RPMI7951 (cell line): Measurements from ENCODE around the gene IRAK3. TPM values are rescaled to one million over a fixed set of nuclear protein-coding genes. Genes with fewer than 3 reads are reported as not detected.
"Not testable (repeated sequence)": the region's sequence is repeated elsewhere in the genome, so short reads cannot be mapped to it uniquely, and the experiment has no call there.

Experiments used
- DNase-seq: peaks from one replicate; pipeline ENCODE4 v3.0.0-alpha.2; 2012; ENCODE audit warnings: low read depth
- total RNA-seq: library from RNA; depleted of rRNA; stranded (reverse); fragments of >200 nt; shearing (Covaris generic); gene quantifications from 2 replicates; pipeline ENCODE4 v1.2.3, GENCODE V29; 2014

IRAK3 gene
- total RNA-seq, 1 experiment from 2014 or later, result 4.8 TPM

GRCh38 chr12:66169221-66170170 lies 19.5 kb upstream of the IRAK3 start, which contains the start of gene TMBIM4:
TSS of gene TMBIM4 (minus strand) at chr12:66169996. CDS start at chr12:66169951, 45 bp downstream.
- DNase-seq, result peak; percentile 89

DNA sequence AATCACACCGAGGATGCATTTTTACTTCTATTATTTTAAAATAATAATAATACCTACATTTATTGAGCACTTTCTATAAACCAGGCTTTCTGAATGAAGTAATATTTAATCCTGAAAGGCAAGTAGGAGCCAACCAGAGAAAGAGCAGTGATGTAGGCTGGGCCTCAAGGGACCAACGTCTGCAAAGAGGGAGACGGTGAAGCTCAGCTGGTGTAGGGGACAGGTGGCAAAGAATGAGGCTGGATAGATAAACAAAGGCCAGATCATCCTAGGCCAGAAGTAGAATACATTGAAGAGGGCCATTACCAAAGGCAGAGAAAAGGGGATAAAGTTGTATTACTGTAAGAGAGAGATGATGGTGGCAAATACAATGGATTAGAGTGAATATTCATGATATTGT lies 18.4 kb upstream of the IRAK3 start:
- DNase-seq, result no peak

DNA sequence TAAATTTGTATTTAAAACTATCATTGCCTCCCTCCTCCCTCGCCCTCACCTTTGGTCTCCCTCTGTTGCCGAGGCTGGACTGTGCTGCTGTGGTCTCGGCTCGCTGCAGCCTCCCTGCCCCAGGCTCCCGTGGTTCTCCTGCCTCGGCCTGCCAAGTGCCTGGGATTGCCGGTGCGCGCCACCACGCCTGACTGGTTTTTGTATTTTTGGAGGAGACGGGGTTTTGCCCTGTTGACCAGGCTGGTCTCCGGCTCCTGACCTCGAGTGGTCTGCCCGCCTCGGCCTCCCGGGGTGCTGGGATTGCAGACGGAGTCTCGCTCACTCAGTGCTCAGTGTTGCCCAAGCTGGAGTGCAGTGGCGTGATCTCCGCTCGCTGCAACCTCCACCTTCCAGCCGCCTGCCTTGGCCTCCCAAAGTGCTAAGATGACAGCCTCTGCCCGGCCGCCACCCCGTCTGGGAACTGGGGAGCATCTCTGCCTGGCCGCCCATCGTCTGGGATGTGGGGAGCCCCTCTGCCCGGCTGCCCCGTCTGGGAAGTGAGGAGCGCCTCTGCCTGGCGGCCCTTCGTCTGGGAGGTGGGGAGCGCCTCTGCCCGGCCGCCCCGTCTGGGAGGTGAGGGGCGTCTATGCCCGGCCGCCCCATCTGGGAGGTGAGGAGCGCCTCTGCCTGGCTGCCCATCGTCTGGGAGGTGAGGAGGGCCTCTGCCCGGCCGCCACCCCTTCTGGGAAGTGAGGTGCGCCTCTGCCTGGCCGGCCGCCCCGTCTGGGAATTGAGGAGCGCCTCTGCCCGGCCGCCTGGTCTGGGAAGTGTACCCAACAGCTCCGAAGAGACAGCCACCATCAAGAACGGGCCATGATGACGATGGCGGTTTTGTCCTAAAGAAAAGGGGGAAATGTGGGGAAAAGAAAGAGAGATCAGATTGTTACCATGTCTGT lies 14.4 kb upstream of the IRAK3 start:
- not testable (repeated sequence) for DNase-seq

GRCh38 chr12:66176105-66176900 lies 12.7 kb upstream of the IRAK3 start:
- no peak for DNase-seq

DNA sequence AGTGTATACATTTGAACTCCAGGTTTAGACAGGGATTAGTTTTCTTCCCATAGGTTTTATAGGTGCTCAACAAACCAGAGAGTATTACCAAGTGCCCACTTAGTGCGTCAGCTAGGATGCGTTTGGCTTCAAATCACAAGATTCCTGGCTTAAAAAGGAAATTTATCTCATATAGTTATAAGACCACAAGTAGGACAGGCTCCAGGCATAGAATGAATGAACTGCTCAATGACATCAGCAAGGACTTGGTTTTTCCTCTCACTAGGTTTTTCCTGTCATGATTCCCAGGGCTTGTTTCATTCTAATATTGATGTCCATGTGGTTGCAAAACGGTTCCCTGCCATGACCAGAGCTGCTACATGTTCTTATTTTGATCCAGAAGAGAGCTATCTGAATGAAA lies 6.1 kb upstream of the IRAK3 start:
- DNase-seq, result no peak

- not testable (repeated sequence) for DNase-seq
Observed at GRCh38 chr12:66184822-66185221, 4.2 kb upstream of the IRAK3 start.

DNA sequence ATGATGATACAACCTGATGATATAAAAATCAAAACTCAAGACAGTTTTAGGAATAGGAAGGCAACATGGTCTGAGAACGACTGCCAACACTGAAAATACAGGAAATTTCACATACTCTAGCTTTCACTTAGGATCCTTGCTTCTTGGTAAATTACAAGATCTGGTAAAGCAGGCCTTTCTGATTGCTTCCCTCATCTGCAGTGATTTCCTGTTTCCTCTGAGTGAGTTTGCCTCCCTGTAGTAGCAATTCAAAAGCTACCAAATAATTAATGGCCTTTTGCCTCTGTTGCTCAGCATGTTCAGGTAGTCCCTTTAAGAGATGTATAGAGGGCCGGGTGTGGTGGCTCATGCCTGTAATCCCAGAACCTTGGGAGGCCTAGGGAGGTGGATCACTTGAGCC lies 2.0 kb upstream of the IRAK3 start:
- no peak for DNase-seq

DNA sequence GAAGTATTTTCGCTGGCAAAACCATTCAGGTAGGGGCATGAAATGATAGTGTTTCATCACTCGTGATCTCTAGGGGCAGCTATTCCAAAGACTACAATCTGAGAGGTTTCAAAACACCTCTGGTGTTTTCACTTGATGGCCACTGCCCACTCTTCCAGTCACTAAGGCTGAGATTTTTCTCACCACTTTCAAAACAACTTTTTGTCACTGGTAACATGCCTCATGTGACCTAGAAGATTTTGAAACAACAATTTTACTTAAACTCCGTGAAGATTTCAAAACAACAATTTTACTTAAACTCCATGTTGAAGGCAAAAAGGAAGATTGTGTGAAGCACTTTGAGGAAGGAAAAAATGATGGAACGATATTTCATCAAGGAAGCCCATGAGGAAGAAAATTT lies 1.2 kb upstream of the IRAK3 start:
- no peak for DNase-seq

DNA sequence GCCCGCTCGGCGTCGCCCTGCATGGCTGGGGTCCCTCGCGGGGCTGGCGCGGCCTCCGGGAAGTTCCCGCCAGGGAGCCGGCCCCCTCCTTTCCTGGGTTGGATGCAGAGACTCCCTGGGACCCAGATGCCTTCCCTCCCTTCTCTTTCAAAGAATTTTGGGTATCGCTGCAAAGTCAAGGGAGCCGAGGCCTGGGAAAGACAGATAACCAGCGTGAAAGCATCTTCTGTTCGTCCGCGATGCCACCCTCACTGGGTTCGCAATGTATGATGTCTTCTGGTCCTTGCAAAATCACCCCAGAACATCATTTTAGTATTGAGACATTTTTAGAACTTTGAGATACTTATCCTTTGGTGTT lies 451 bp downstream of the IRAK3 start:
- DNase-seq, result peak; percentile 26

GRCh38 chr12:66189889-66190288 lies 875 bp downstream of the IRAK3 start:
- no peak for DNase-seq

- peak; percentile 26 for DNase-seq
Observed at GRCh38 chr12:66190519-66191370, 1.7 kb downstream of the IRAK3 start.

GRCh38 chr12:66191547-66192126 lies 2.6 kb downstream of the IRAK3 start:
- no peak for DNase-seq

DNA sequence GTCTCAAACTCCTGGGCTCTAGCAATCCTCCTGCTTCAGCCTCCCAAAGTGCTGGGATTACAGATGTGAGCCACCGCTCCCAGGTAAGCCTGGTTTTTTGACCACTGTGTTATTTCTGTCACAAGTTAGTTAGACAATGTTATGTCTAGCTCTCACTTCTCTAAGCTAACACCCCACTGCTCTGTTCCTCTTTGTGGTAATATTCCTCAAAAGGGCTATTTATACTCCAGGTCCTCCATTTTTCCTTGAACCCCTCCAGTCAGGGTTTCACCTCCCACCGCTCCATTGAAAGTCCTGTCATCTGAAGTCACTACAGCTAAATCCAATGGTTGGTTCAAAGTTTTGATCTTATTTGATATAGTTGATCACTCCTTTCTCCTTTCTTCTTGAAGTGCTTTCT lies 5.1 kb downstream of the IRAK3 start:
- DNase-seq, result no peak

DNA sequence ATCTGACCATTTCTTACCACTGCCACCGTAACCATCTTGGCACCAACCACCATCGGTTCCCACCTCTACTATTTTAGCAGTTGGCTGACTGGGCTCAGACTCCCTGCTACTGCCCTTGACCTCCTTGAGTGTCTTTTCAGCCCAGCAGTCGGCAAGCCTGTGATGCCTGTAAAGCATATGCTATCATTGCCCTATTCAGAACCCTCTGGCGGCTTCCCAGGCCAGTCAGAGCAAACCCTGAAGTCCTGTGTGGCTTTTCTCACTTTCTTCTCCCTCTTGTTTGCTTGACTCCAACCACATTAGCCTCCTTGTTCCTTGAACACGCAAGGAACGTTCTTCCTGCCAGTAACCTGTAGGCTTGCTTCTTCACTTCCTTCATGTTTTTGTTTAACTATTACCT lies 6.2 kb downstream of the IRAK3 start:
- peak; percentile 5 for DNase-seq

- DNase-seq, result peak; percentile 31
Observed at GRCh38 chr12:66196806-66197205, 7.8 kb downstream of the IRAK3 start.

DNA sequence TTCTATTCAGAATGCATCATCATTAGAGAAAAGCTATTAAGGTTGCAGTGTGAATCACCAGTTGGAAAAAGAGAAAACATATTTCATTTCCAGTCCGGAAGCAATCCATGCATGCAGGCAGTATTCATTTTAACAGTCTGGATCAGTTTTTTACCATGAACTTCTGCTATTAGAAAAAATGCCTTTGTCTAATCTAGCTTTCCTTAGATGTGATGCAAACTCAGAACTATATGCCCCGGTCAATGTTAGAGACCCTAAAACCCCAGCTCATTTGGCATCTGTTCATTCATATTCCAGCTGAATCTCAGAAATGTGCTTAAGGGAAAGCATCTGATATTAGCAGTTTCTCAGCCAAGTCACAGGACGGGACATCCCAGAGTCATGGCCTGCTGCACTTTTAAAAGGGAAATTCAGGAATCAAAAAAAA lies 8.5 kb downstream of the IRAK3 start:
- DNase-seq, result peak; percentile 5

DNA sequence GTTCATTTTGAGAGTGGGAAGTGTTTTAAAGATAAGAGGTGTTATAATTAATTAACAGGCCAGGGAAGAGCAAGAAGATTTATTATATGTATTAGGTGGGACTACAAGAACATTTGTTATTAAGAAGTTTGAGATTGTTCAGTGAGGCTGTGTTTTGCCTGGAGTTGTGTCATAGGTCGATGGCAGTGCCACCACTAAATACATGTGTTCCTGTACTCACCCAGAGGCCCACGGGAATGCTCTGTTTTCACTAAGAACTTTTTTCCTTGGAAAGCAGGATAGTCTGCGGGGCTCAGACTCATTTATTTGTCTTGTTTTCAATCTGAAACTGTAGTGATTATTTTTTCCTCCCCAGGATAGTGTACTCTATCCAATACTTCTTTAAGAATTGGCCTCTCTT lies 10.1 kb downstream of the IRAK3 start:
- no peak for DNase-seq

GRCh38 chr12:66199831-66200509 lies 11.0 kb downstream of the IRAK3 start:
- no peak for DNase-seq

DNA sequence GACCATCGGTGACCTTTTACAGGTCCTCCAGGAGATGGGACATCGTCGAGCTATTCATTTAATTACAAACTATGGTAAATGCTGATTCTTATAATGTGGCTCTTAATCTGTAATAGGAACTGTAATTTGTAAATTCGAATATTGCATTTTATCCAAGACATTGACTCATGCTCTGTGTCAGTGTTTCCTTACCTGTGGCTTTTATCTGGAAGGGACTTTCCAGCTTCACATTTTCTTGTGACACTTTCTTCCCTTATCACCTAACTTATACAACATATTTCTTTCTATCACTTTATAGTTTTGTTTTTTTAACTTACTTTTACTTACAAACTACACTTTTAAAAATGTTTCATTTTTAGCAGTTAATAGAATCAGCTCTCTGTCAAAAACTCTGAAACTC lies 14.8 kb downstream of the IRAK3 start:
- no peak for DNase-seq

DNA sequence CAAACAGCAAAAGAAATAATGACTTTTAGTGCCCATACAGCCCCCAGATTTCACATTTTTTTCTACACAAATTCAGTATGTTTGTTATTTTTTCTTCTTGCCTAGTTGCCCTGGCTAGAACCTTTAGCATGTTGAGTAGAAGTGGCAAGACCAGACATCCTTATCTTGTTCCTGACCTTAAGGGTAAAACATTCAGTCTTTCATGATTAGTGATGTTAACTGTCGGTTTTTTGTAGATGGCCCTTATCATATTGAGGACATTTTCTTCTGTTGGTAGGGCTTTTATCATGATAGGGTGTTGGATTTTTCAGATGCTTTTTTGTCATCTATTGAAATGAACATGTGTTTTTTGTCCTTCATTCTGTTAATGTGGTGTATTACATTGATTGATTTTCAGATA lies 17.1 kb downstream of the IRAK3 start:
- no peak for DNase-seq
